Stimulated activated CD4-positive, alpha-beta T cell treated with anti-CD3 and anti-CD28 coated beads, TNF-alpha, amount 100 ng/mL, for 48 hours (primary cell): ENCODE measurements around the gene PLXNA2.

ENCODE experiments used
- DNase-seq, 3 donors: peaks; one replicate each; pipeline ENCODE4 v3.0.0-alpha.2; 2020; ENCODE audit warnings: low read depth in 3 of 3

The PLXNA2 gene

DNA sequence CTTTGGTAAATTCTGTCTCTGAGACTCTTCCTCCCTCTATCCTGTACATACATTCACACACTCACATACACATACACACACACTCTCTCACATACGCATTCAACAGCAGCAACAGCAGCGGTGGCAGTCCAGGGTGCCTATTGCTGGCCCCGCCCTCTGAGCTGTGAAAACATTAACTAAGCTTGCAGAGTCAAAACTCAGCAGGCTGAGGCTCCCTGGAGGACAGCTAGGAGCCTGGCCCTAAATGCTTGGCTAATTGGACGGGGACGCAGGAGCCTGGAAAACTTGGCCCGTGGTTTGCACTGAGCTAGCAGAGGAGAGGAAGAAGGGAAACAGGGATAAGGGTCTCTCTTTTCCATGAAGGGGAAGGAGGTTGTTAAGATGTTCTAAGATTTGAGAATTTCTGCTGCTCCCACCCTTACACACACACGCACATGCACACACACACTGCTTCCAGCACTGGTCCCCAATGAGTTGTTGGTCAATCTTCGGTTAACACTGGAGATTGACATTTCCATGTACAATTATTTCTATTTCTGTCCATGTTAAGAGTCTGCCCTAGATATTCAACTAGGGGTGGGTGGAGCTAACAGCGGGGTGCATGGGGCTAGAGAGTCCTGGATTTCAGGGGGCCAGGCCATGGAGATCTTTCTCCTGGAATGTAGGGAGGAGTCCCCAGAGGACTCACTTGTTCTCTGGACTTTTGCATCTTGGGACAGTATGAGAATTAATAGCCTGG, 94.2 kb downstream of the PLXNA2 start:
- DNase-seq = no peak

DNA sequence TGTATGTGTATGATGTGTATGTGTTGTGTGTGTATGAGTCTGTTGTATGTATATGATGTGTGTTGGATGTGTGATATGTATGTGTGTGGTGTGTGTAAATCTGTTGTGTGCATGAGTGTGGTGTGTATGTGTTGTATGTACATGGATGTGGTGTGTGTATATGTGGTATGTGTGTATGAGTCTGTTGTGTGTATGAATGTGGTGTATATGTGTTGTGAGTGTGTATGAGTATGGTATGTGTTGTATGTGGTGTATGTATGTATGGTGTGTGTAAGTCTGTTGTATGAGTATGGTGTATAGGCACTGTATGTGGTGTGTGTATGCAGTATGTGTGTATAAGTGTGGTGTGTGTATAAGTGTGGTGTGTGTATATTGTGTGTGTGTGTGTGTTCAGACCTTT, 95.0 kb downstream of the PLXNA2 start:
- no peak for DNase-seq

DNA sequence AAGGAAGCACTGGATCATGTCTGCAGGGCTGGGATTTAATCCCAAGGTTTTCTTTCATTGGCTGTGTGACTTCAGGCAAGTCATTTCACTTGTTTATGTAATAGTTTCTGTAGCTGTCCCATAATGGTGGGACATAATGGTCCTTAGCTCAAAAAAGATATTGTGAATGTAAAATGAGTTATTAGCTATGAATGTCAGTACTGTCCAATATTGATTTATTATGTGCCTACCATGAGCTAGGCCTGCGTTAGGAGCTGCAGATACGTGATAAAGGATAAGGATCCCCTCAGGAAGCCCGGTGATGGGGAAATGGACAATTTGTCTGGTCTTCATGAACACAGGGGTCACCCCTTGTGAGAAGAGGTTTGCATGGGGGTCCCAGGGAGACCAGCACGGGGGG, 95.8 kb downstream of the PLXNA2 start:
- no peak for DNase-seq

DNA sequence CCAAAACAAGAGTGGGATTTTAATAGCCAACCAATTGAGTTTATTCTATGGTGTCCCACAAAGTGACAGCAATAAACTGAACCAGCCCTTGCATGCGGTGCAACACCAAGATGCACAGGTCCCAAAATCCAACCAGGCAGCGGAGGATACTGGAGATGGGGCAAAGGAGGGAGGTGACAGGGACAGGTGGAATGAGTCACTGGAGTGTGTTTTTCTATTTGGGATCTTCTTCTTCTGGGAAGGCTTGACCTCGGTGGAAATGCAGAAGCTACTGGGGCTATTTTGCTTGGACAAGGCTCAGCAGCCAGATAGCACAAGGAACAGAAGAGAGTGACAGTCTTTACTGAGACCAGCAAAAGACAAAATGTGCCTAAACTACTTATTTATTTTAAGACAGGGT, 97.5 kb downstream of the PLXNA2 start:
- DNase-seq = no peak

DNA sequence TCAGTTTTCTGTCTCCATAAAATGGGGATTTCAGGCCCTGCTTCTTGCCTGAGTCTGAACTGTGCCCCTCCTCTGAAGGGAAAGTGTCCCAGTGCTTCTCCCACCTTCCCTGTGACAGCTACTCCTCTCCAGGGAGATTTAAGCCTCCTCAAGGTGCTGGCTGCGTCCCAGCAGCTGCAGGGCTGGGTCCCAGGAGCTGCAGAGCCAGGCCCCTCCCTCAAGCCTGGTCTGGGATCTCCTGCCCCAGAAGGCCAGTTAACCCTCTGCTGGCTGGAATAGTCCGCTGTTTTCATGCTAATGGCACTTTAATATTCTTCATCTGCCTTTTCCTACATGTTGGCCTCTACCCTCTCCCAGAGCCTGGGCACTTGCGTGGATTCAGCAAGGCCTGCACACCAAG, 99.0 kb downstream of the PLXNA2 start:
- no peak for DNase-seq

DNA sequence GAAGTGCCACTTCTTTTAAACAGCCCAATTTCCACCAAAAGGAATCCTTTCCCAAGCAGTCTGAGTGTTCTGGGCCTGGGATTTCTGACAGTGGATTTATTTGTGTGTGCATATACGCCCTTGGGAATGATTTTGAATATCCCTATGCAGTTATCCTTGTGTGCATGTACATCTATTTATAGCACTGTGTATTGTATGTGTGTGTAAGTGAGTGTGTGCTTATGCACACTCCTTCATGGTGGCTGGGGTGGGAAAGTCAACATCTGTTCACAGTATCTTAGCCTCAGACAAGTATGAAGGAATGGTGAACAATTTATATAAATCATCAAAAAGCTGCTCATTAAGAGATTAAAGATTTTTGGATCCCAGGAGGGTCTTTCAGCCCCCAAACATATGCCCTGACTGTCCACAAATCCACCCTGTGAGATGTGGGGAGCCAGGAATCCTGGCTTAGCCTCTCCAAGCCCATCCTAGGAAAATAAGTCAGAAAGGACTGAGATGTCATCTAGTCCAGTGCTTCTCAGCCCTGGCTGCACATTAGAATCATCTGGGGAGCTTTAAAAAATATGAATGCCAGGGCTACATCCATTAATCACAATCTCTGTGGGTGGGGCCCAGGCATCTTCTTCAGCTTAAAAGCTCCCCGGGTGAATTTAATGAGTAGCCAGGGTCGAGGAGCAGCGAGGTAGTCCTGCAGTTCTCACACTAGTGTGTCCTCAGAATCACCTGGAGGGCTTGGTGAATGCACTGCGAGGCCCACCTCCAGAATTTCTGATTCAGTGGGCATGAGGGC, 101.4 kb downstream of the PLXNA2 start:
- DNase-seq = no peak

DNA sequence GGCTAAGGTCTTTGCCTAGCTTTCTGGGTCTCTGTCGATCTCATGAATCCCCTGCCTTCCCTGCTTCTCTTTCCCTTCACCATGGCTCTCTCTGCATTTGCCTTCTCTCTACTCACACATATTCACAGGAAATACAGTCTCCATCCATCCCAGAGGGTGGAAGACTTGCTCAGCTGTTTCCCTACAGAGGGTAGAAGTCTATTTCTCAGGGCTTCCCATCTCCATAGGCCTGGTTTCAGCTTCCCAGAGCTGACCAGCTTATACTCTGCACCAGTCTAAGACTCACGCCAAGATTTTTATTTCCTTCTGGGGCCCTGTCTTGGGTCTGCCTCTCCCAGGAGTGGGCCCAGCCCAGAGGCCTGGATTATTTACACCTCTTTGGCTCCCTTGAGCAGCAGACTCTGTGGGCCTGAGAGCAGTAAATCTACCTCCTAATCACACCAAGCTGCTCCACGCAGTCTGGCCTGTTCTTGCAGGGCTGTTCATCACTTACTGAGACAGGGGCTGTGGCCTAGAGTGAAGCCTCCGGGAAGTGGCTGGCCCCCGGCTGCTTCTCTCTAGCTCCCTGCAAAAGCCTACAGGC, 102.5 kb downstream of the PLXNA2 start:
- DNase-seq = no peak

DNA sequence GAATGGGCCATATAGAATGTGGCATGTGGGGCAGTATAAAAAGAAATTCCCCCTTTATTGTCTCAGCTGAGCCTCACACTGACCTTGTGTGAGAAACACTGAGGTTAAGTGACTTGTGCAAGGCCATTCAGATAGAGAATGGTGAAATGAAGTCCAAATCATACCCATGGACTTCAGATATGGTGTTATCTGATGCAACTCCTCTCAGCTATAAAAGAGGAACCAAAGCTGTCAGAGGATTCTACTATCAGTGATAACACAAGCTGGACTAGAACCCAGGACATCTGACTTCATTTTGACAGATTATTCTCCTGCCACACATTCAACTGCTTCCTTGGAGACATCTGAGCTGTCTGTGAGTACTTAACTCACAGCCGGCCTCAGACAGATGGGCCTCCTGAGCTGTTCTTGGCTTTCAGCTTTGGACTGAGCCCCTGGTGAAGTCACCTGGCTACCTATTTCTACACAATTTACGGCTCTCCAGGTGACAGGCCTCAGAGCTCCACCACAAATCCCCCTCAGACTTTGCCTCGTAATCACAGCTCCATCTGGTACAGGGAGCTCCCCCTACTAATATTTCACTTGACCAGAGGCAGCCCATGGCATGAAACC, 104.6 kb downstream of the PLXNA2 start:
- no peak for DNase-seq

DNA sequence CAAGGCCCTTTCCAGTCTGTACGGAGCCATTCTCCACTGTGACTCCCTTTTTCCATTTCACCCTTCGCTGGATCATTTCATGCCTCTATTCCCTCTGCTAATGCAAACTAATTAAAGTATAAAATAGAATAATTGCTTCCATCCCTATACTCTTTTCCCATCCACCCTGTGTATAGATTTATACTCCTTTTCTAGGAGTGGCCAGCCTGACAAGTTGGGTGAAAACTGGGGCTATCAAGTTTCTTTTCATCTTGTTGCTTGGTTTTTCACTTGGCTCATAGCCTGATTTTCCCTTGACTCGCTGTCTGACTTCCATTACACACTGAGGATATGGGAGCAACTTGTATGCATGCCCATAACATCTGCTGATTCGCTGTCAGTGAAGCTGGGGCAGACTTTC, 107.0 kb downstream of the PLXNA2 start:
- DNase-seq = no peak

DNA sequence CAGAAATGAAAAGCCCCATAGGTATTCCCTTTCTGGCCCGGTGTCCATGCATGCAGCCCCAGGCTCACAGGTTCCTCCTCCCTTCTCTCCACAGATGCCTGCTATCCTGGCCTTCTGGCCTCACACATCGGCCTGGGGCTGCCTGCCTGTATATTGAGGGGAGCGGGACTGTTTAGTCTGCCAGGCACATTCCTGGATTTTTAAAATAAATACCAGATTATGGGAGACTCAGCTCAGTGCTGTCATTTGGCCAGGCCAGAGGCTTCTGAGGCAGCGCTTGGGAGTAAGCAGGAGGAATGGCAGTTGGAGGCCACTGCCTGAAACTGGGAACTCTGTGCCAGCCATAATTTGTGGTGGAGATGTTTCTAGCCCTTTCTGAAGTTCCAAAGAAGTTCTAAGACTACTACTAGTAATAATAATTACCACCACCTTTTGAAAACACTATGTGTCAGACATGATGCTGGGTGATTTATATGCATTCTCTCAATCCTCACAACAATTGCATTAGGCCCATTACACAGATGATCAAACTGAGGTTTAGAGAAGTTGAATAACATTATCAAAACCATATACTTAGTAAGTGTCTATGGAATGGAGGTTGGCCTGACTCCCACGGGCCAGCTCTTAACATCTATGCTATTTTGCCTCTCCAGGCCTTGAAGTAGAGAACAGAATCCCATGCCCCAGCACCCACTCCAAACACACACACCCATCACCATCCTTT, 107.6 kb downstream of the PLXNA2 start:
- no peak for DNase-seq

DNA sequence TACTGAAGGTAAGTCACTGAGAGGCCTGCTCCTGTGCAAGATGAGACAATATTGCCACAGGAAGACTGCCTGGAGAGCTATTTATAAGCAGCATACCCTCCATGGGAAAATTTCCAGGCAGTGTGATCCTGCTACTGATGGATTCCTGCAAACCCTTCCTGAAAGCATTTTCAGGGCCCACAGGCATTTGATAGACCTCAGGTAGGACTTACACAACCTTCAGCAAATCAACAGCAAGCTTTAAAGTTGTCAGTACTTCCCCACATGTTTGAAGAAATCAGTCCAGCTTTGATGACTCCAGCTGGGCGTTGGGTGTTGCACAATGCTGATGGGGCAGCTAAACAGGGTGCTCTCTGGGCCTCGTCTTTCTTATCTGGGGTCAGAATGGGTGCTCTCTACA, 108.8 kb downstream of the PLXNA2 start:
- no peak for DNase-seq

DNA sequence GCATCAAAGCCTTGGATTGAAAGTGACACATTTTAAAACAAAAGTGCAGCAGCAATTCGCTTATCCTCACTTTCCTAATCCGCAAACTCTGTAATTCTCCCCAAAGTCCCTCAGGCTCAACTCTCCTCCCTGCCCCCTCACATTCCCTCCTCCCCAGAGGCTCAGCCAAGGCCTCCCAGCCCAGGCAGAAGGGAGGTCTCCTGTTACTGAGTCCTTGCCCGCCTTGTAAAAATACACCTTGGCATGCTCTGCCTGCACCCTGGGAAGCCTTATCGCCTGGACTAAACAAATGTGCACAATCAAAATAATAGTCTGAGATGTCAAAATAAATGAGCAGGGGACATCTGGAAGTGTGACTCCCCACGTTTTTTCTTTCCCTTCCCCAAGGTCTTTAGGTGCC, 109.7 kb downstream of the PLXNA2 start:
- DNase-seq = no peak

DNA sequence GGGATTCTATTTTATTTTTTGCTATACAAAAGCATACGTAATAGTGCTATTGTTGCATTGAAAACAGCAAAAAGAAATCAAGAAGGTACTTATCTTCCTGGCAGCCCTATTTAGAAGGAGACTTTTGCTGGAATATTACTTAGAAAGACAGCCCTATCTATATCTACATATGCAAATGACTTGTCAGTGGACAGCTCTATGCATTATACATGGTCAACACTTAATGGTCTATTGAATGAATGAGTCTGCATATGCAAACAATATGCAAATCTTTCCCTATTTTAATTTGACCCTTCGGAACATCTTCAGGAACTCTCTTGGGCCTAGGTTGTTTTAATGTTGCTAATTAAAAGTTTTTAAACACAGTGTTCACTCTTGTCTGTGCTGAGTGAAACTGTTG, 110.8 kb downstream of the PLXNA2 start:
- no peak for DNase-seq

DNA sequence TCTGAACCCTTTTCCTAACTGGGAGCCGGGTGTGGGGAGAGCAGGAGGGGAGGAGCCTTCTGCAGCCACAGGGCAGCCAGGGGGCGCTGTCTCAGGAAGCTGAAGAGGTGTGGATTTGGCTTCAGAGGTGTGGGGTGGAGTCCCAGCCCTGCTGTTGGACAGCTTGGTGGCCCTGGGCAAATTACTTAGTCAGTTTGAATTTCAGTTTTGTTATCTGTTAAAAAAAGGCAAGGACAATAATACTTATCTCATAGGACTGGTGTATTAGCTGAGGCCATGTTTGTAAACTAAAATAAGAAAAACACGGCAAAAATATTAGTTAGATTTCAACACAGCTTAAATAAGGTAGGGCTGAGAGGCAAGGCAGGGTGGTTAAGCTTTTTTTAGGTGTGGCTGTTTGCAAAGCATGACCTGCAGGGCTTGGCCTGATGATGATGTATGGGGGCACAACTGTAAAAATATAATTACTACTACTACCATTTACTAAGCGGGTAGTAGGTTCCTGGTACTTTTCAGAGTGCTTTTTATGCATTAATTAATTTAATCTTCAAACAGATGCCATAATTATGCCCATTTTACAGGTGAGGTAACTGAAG, 111.8 kb downstream of the PLXNA2 start:
- DNase-seq = peak; percentile 23 to 67 (median 40)

DNA sequence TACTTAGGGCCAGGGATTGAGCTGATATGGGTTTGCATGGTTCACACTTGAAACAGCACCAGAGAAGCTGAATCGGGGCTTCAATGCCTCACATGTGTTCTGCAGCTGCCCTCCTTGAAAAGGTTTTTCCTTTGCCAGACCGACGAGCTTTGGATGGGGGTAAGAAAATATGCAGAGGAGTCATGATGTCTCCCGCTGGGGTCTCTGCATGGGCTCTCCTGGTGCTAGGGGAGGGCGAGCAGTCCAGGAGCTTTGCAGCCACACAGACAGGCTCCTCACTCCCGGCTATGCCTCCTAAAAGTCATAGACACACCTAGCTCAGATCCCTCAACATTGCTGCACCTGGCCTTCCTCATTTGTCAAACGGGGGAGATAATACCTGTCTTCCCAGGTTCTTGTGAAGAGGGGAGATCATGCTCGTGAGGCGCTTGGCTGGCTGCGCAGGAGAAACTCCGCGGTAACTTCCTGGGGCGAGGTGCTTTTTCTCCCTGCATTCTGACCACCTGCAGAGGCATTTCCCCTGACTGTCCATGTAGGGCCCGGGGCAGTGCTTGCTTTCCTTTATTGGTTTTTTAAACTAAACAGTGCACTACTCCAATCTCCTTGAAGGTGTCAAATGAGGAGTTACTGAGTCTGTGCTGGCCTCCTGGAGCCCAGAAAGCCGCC, 112.4 kb downstream of the PLXNA2 start:
- no peak for DNase-seq

DNA sequence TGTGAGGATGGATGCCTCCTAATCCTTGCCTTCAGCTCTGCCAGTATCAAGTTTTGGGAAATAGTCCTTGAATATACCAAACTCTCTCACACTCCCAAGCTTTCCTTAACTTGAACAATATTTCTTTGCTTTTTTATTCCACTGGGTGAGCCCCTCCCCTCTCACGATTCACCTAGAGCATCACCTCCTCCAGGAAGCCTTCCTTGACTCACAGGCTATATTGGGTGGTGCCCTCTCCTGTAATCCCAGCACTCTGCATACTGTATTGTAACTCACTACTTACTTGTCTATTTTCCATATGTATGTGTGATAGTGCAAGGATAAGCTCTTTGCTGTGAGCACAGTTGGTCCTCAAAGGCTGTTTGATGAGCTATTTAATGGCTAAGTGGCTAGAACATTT, 114.7 kb downstream of the PLXNA2 start:
- no peak for DNase-seq

DNA sequence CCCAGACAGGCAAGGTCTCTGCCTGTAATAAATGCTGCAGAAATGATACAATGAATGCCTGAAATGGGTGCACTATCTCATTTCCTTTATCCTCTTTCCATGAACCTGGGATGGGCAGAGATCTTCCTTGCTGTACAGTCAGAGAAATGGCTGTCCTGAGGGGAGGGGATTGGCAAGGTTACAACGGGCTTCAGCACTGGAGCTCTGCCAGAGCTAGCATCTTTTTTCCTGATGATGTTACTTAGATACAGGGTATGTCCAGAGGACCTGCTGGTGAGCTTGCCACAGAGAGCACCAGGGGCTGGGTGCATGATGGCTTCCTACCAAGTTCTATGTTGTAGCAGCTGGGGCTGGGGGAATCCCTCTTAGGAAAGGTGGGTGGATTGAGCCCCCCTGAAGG, 115.1 kb downstream of the PLXNA2 start:
- no peak for DNase-seq

DNA sequence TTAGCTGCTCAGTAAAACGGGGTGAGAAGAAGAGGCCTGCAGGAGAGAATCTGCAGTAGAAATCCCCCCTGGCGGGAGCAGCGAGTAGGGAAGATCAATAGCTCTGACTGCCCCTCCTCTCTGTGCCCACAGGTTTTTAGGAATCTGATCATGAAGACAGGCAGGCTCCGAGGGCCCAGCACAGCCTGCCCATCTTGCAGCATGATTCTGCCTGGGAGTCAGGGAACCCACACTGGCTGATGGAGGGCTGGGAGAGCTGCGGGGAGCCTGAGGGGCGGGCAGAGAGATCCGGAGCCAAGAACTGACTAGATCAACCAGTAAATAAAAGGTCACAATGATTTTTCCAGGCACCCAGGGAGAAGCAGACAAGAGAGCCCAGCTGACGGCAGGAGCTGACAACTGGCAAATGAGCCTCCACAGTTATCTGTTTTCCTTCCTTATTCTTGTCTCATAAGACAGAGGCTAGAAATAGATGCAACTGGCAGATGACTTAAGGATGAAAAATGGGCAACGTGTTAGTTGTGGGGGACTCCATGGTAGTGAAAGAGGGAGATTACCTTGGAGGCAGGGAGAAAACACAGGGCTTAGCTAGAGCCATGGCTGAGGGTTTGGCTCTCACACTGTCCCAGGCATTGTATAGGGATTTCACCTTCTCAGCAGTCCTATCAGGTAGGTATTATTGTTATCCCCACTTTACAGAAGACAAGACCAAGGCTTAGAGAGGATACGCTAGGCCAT, 116.2 kb downstream of the PLXNA2 start:
- DNase-seq = no peak

DNA sequence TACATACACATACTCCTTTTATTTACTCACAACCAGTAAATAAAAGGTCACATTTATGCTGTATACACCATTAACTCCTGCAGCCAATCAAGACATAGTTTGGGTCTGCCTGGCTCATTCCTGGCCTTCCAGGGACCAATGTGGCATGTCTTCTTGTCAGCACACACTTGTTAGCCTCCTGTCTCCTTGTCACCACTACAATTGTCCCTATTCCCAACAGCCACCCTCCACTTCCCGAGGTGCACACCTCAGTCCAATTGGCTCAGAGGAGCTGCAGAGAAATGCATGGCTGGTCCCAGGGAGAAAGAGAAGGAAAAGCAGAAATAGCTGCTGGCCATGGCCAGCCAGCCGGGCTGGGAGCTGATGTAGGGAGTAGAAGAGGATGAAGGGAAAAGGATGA, 116.9 kb downstream of the PLXNA2 start:
- no peak for DNase-seq

DNA sequence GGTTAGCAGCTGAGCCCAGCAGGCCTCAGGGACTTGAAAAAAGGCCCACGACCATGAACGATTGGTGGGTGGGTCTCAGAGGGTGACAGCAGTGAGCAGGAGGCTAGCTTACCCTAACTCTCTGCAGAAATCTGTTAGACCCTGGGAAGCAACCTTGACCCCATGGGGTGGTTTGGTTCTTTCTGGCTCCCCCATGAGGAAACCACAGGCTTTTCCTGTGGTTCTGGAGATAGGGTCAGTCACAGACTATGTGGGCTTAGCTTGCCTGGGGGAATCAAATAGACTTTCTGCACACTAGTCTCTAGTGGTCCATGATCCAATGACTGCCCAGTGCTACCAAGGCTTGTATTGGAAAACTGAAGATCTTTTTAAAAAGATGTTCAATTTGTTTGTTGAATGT, 118.1 kb downstream of the PLXNA2 start:
- no peak for DNase-seq
